ENCODE data around the gene RHOV.
"Not testable (repeated sequence)": the region's sequence is repeated elsewhere in the genome, so short reads cannot be mapped to it uniquely, and the experiment has no call there.

RHOV gene

DNA sequence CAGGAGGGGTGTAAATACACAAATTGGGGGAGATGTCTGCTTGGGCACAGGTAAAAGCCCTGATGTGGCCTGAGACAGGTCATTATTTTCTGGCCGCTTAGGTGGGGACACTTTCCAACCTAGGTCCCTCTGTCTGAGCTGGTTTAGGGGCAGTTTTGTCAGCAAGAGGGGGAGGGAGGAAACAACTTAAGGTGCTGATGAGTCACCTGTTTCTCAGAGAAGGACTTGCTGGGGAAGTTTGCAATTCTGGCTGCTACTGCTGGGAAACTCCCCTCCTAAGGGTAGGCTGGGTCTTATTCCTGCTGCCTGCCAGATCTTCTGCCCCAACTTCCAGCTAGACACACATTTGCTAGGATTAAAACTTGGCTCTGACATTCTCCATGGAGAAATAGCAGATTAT, 4.8 kb upstream of the RHOV start:
- DNase-seq (ENCODE audit: extremely low spot score, insufficient read length, low read depth), result no peak
- peak; percentile 85 for FAIRE-seq

DNA sequence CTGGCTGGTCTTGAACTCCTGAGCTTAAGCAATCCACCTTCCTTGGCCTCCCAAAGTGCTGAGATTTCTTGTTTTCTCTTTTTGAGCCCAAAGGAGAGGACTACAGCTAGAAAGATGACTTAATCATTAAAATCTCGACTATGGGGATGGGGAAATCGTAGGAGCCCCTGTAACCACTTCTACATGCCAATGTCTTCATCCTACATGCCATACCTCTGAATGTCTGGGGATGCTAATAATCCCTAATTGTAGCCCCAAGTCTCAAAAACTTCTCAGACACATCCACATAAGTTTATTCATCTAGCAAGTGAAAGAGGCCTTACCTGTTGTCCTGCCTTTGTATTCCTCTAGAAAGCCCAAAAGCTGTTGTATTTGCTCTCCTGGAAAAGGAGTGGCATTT, 3.7 kb upstream of the RHOV start:
- FAIRE-seq (no peak), DNase-seq (ENCODE audit: extremely low spot score, insufficient read length, low read depth) (no peak)

DNA sequence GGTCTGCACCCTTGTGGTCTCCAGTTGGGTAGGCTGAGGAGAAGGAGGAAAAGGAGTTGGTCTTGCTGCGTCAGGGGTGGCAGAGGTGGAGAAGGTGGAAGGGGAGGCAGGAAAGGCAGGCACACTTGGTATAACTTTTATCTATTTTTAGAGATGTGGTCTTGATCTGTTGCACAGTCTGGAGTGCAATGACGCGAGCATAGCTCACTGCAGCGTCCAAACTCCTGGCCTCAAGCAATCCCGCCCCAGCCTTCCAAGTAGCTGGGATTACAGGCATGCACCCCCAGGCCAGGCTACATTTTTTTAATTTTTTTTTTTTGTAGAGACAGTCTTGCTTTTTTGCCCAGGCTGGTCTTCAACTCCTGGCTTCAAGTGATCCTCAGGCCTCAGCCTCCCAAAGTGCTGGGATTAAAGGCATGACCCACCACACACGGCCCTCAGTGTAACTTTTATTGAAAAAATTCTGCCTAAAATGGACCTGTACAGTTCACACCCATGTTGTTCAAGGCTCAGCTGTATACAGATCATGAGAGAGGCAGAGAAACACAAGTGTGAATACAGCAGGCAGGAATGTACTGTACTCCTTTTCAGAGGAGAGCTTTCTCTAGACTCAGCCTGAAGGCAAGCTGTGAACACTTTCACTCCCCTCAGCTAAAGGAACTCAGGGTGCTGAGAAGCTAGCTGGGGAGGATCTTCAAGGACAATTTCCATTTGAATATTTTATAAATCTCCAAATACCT, 2.1 kb upstream of the RHOV start:
- DNase-seq (ENCODE audit: extremely low spot score, insufficient read length, low read depth), result no peak
- no peak for FAIRE-seq

DNA sequence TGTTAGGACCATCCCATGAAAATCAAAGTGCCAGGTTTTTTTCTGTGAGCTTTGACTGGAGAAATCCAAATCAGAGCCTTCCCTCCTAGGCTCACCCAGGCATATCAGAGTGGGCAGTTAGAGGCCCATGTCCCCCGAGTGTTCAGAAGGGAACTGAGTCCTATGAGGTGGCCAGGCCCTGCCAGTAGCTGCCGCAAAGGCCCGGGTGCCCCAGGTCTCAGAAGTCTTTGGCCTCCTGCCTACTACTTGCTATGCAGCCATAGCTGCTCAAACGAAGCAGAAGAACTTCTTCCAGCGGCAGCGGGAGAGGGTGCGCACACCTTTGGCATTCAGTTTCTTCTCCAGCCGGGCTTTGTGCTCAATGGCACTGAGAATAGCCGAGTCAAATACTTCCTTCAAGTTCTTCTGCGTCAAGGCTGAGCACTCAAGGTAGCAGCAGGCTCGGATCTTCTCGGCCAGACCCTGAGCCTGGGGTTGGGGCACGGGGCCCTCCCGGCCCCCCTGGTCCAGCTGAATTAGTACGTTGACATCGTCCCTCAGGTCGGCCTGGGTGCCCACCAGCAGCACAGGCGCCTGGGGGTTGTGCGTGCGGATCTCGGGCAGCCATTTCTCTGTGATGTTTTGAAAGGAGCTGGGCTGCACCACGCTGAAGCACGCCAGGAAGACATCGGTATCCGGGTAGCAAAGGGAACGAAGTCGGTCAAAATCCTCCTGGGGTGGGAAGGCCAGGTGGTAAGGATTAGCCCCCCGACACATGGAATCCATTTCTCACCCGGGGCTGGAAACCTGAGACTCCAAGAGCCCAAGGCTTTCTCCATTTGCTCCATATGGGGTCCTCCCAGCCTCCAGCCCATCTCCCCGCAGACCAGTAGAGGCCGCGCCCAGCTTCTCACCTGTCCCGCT, 992 bp downstream of the RHOV start:
- DNase-seq (ENCODE audit: extremely low spot score, insufficient read length, low read depth) (no peak), FAIRE-seq (no peak)

DNA sequence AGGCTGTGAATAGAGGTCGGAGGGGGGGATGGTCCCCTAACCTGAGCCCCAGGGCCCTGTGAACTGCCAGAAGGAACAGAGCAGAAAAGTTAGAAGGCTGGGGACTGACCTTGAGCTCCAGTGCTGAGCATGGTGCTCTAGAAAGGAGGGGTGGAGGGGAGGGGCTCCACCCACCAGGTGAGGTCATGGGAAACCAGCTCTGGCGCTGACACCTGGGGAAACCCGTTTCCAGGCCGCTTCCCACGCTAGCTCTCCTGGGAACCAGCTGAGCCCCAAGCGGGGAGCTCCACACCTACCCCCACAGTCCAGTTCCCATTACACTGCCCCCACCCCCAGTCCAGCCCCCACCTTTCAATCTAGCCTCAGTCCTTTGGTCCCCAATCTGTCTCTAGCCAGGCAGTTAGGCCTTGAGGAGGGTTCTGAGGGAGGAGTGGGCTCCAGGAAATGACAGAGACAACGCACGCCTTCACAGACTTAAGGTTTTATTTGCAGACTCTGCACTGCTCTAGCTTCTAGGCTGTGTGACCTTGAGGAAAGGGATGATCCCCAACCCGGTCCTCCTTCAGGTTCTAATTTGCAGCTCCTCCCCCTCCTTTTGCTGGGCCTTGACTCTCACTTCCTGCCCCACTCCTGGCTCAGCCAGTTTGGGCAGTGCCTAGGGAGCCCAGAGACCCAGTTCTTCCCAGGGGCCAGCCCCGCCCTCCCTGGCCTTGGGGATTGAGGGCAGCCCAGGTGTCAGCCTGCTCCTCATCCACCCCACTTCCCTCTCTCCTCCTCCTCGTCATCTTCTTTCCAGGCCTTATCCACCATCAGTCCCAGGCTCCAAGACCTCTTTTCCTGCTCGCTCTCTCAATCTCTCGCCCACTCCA, 2.1 kb downstream of the RHOV start:
- DNase-seq (ENCODE audit: extremely low spot score, insufficient read length, low read depth) (no peak), FAIRE-seq (peak; percentile 93)

DNA sequence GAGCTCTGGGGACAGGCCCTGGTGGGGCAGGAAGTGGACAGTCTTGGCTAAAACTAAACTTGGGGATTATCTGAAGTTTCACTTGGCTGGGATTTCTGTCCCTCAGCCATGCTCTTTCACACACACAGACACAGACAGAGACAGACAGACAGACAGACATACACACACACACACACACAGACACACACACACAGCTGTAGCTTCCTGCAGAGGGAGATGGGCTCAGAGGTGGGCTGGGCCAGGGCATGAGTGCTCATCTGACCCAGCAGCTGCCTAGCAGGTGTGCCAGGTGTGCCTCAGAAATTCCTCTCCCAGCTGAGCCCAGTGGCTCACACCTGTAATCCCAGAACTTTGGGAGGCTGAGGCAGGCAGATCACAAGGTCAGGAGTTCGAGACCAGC, 3.3 kb downstream of the RHOV start:
- DNase-seq (ENCODE audit: extremely low spot score, insufficient read length, low read depth), result no peak
- no peak for FAIRE-seq

DNA sequence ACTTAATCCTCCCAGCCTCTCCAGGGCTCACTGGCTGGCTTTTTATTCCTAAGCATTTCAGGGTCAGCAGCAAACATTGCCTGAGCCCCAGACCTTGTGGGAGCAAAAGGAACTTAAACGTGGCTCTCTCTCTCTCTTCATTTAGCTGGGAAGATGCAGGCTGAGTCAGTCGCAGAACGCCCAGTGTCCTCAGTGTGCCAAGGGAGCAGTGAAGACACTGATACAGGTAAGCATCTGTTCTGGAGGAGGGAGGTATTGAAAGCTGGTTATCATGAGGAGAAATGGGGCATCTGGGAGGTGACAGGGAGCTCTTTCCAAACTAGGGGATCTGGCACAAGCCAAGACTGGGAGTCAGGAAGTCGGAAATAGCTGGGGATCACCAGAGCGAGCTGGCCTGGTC, 4.3 kb downstream of the RHOV start:
- FAIRE-seq (no peak), DNase-seq (ENCODE audit: extremely low spot score, insufficient read length, low read depth) (no peak)

DNA sequence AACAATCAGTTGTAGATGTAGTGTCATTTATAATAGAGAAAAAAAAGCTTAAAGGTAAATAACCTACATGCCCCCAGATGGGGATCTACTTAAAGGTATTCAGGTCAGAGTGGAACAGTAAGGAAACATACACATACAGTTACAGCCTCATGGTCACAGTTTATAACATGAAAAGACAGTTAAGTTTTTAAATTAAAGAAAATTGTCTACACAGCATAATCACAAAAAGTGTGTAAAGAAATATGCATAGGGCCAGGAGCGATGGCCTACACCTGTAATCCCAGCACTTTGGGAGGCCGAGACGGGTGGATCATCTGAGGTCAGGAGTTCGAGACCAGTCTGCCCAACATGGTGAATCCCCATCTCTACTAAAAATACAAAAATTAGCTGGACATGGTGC, 6.8 kb downstream of the RHOV start:
- no peak for FAIRE-seq

DNA sequence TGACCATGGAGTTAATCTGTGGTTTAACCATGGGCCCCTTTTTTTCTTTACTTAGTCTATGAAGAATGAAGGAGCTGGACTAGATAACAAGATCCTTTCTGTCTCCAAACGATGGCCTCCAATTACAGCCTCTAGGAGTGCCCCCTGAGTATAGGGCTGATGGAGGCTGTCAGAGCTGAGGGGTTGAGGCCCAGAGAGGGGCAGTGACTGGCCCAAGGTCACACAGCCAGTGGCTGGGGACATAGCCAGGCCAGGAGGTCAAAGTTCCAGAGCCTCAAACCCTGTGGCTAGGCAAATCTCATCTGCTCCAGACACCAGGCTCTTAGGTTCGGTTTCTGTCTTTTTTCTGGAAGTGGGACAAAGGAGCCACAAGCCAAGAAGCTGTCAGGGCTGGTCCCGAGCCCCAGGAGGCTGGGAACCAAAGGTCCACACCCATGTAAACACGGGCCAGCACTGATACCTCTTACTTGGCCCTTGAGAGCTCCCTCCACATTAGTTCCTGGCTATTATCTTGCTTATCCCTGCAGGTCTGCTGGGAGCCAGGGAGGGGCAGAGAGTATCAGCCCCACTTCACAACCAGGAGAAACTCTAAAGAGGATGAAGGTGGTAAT, 10.3 kb downstream of the RHOV start:
- FAIRE-seq (no peak), DNase-seq (ENCODE audit: extremely low spot score, insufficient read length, low read depth) (no peak)

More for the DNA sequence above, 6.8 kb downstream of the RHOV start:
- no peak for DNase-seq (ENCODE audit: extremely low spot score, insufficient read length, low read depth)

DNA sequence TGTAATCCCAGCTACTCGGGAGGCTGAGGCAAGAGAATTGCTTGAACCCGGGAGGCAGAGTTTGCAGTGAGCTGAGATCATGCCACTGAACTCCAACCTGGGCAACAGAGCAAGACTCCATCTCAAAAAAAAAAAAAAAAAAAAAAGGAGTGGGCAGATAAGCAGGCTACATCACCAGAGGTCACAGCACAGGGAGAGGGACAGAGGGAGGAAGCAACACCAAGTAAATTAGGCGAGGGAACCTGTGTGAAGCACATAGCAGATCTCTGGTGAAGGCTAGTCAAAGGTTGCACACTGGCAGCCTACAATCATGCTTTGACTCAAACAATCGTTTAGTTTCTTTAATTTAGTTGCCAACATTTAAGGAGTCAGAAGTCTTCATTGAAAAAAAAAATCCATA, 12.9 kb downstream of the RHOV start:
- FAIRE-seq; DNase-seq (ENCODE audit: extremely low spot score, insufficient read length, low read depth): not testable (repeated sequence)

DNA sequence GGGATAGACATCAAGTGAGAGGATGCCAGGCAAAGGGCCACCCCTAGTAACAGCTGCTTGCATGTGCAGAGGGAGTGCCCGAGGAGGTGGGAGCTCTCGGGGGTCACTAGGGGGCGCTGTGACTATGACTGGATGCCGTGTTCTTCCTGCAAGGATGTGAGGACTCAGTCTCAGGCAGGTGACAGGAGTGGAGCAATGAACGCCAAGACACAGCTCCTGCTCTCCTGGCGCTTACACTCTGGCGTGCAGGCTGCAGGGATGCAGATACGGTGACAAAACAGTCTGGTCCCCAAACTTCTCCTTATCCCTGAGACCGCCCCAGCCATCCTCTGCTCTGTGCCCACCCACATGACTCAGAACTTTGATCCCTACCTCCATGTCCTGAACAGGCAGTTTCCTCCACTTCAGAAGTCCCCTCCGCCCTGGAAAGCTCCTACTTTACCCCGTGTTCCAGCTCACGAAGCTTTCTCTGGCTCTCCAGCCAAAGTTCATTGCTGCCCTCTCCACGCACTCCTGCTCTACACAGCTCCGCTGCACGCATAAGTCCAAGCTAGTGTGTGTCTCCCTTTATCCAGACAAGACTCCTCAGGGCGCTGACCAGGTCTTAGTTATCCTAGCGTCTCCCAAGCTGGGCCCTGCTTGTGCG, 14.7 kb downstream of the RHOV start:
- DNase-seq (ENCODE audit: extremely low spot score, insufficient read length, low read depth), result peak; percentile 73
- FAIRE-seq, result peak; percentile 86

DNA sequence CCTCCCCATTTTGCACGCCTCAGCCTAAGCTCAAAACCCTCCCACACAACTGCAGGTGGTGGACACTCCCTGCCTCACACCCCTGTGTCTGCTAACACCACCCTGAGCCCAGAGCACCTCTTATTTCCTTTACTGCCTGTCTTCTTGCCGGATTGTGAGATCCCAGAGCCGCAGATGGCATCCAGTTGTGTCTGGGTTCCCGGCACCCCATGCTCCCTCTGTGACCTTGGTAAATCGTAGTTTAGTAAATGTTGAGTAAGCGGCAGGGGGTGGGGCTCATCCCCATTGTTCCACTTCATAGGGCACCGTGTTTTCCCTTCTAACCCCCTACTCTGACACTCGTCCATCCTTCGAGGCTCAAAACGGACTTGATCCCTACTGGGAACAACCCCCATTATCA, 15.3 kb downstream of the RHOV start:
- no peak for DNase-seq (ENCODE audit: extremely low spot score, insufficient read length, low read depth)
- no peak for FAIRE-seq

DNA sequence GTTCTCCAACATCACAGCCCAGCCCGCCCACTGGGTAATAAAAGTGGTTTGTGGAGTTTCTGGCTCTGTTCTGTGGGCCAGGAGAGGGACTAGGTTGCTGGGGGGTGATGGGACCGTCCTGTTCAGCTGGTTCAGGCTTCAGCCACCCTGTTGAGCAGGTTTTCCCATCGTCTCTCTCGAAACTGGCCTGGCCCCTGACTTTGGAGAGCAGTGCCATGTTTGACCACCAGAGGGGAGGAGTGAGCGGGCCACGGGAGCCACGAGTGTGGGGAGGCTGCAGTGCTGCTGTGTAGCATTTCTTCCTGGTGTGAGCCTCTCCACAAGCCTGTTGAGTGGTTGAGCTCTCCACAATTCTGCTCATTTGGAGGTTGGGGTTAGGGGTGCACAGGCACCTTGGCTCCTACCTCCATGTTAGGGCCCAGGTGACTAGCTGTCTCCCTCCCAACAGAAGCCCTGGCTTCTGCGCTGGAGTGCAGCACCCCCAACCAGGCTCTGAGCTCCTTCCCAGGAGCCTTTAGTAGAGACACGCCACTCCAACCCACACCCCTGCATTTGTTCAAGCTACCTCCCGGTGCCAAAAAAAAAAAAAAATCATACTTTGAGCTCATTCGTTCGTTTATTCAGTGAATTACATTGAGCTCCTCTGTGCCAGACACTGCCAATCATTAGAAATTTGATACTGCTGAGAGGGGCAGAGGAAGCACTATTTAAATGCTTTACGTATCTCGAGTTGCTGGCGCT, 16.3 kb downstream of the RHOV start:
- FAIRE-seq (peak; percentile 82), DNase-seq (ENCODE audit: extremely low spot score, insufficient read length, low read depth) (peak; percentile 77)

DNA sequence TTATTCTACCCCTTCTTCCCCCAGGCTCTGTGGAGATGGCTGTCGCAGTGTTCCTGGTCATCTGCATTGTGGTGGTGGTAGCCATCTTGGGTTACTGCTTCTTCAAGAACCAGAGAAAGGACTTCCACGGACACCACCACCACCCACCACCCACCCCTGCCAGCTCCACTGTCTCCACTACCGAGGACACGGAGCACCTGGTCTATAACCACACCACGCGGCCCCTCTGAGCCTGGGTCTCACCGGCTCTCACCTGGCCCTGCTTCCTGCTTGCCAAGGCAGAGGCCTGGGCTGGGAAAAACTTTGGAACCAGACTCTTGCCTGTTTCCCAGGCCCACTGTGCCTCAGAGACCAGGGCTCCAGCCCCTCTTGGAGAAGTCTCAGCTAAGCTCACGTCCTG, 17.3 kb downstream of the RHOV start:
- FAIRE-seq, result no peak
- DNase-seq (ENCODE audit: extremely low spot score, insufficient read length, low read depth), result no peak

DNA sequence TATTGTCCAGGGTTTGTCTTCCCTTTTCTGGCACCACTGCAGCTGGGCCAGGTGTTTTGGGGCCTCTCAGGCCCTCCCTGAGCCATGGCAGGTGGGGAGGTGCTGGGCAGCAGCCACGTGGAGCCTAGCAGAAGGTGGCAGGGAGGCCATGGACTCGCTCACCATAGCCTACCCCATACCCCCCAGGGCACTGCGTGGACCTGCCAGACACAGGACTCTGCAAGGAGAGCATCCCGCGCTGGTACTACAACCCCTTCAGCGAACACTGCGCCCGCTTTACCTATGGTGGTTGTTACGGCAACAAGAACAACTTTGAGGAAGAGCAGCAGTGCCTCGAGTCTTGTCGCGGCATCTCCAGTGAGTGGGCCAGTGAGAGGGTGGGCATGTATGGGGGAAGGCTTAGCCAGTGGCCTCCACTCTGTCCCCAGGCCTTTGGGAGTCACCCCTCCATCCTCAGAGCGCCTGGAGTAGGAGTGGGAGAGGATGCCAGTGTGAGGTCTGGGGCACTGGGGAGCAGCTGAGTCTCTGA, 18.3 kb downstream of the RHOV start:
- no peak for FAIRE-seq
- DNase-seq (ENCODE audit: extremely low spot score, insufficient read length, low read depth), result no peak

DNA sequence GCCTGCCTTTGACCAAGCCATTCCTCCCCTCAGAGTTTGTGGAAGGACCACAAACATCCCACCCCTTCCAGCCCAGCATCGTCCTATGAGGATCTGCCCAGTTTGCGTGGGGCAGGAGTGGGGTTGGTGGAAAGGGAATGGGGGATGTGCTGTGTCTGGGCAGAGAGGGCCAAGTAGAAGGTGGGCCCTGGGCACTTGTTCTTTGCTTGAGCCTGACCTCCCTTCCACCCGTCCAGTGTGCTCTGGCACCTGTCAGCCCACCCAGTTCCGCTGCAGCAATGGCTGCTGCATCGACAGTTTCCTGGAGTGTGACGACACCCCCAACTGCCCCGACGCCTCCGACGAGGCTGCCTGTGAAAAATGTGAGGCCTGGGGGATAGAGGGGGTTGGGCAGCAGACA, 19.9 kb downstream of the RHOV start:
- FAIRE-seq (no peak), DNase-seq (ENCODE audit: extremely low spot score, insufficient read length, low read depth) (no peak)

DNA sequence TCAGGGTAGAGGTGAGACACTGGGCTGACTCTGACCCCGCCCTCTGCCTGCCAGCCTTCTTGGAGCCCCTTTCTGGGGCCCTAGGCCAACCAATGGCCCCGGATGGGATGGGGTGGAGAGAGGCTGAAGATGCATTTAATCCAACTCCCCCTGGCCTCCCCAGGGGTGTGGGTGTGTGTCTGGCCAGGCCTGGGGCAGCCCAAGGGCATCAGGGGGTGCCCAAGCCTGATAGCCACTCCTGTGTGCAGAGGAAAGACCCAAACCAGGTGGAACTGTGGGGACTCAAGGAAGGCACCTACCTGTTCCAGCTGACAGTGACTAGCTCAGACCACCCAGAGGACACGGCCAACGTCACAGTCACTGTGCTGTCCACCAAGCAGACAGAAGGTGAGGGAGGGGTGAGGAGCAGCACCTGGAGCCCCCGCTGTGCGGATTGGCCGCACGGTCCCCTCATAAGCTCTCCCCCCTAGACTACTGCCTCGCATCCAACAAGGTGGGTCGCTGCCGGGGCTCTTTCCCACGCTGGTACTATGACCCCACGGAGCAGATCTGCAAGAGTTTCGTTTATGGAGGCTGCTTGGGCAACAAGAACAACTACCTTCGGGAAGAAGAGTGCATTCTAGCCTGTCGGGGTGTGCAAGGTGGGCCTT, 20.7 kb downstream of the RHOV start:
- FAIRE-seq, result no peak

DNA sequence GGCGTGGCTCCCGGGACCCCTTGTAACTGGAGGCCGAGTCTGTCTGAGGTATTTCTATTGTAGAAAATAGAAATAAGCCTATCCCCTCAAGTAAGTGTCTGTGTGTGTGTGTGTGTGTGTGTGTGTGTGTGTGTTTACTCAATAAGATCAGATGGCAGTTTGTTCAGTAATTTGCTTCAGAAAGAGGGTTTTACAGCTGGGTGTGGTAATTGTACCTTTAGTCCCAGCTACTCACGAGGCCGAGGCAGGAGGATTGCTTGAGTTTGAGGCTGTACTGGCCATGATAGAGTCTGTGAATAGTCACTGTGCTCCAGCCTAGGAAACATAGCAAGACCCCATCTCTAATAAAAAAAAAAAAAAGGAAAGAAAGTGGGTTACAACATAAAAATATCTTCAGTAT, 21.5 kb downstream of the RHOV start:
- DNase-seq (ENCODE audit: extremely low spot score, insufficient read length, low read depth) (no peak), FAIRE-seq (no peak)

More for the DNA sequence above, 20.7 kb downstream of the RHOV start:
- DNase-seq (ENCODE audit: extremely low spot score, insufficient read length, low read depth), result no peak

Data from GM18507 (cell line).